A549 (cell line): ENCODE results near the gene TSPAN3.

Experiments
- CBX2 ChIP-seq: fragments of 200-600 bp; sonication (generic); IDR thresholded peaks from 2 replicates; pipeline ENCODE4 v1.6.1; 2016; ENCODE audit warnings: low read depth, mild to moderate bottlenecking, borderline replicate concordance
- EP300 ChIP-seq, 2 experiments: fragments of >200 bp; sonication (Bioruptor Twin); formaldehyde crosslinking; IDR thresholded peaks; 2 replicates in 1 of 2; 3 replicates in 1 of 2; pipeline ENCODE4 v1.6.1; 2016 to 2017
- POLR2A ChIP-seq: IDR thresholded peaks from 2 replicates; pipeline ENCODE4 v1.6.1; 2012; ENCODE audit warnings: mild to moderate bottlenecking, low read length
- RAD21 ChIP-seq, 2 experiments: fragments of >200 bp in 1 of 2; sonication (Bioruptor Twin) in 1 of 2; formaldehyde crosslinking in 1 of 2; IDR thresholded peaks in 1 of 2; conservative IDR thresholded peaks in 1 of 2; 2 replicates in 1 of 2; 3 replicates in 1 of 2; pipeline ENCODE4 v1.6.1; 2012 to 2018; ENCODE audit warnings: inconsistent platforms in 1 of 2
- TF ChIP-seq, protein P1 (sequence below): fragments of 450-650 bp; IDR thresholded peaks from 2 replicates; pipeline ENCODE4 v1.6.1; 2014; ENCODE audit warnings: antibody characterized with exemption
- TF ChIP-seq, protein P2 (sequence below): IDR thresholded peaks from 2 replicates; pipeline ENCODE4 v1.6.1; 2012; ENCODE audit warnings: low read depth, borderline replicate concordance
- TF ChIP-seq, protein P3 (sequence below): fragments of >200 bp; sonication (Bioruptor Twin); formaldehyde crosslinking; IDR thresholded peaks from 3 replicates; pipeline ENCODE4 v1.5.1; 2016

DNA sequence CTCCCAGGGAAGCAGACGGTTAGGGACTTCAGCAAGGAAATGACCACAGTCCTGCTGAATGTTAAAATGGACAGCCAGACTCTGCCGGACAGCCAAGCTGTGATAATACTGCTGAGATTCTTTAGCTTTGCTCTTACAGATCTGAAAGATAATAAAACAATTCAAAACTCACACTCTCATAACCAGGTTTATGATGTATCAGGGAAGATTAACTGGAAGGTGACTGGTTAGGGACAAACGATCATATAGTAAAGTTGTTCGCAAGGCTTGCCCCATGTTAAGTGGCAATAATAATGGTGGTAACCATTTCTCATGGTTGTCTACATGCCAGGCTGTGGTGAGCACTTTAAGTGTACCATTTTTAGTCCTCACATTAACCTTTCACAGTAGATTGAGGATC is 44.3 kb upstream of the TSPAN3 start:
- TF ChIP-seq RAD21 (conservative IDR thresholded peaks at IDR 0.05 in 1 of 2, IDR thresholded peaks at IDR 0.05 in 1 of 2) (no peak), CBX2 (no peak), EP300 (IDR thresholded peaks at IDR 0.05) (no peak), POLR2A (no peak)
- TF ChIP-seq, protein P1, sequence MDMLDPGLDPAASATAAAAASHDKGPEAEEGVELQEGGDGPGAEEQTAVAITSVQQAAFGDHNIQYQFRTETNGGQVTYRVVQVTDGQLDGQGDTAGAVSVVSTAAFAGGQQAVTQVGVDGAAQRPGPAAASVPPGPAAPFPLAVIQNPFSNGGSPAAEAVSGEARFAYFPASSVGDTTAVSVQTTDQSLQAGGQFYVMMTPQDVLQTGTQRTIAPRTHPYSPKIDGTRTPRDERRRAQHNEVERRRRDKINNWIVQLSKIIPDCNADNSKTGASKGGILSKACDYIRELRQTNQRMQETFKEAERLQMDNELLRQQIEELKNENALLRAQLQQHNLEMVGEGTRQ = no peak
- TF ChIP-seq, protein P2, sequence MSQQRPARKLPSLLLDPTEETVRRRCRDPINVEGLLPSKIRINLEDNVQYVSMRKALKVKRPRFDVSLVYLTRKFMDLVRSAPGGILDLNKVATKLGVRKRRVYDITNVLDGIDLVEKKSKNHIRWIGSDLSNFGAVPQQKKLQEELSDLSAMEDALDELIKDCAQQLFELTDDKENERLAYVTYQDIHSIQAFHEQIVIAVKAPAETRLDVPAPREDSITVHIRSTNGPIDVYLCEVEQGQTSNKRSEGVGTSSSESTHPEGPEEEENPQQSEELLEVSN = no peak
- TF ChIP-seq, protein P3, sequence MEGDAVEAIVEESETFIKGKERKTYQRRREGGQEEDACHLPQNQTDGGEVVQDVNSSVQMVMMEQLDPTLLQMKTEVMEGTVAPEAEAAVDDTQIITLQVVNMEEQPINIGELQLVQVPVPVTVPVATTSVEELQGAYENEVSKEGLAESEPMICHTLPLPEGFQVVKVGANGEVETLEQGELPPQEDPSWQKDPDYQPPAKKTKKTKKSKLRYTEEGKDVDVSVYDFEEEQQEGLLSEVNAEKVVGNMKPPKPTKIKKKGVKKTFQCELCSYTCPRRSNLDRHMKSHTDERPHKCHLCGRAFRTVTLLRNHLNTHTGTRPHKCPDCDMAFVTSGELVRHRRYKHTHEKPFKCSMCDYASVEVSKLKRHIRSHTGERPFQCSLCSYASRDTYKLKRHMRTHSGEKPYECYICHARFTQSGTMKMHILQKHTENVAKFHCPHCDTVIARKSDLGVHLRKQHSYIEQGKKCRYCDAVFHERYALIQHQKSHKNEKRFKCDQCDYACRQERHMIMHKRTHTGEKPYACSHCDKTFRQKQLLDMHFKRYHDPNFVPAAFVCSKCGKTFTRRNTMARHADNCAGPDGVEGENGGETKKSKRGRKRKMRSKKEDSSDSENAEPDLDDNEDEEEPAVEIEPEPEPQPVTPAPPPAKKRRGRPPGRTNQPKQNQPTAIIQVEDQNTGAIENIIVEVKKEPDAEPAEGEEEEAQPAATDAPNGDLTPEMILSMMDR = no peak
